A549 (cell line): Measurements from ENCODE around the gene SLC15A5. TPM values are rescaled to one million over a fixed set of nuclear protein-coding genes. Genes with fewer than 3 reads are reported as not detected.

ENCODE experiments used
- ATAC-seq, 2 experiments: fragments of 200-7000 bp in 1 of 2; fragments of >200 bp in 1 of 2; cut with Nextera tagmentation in 1 of 2; cut with Tn5 transposase in 1 of 2; 3 replicates each; pipeline versions ENCODE4 v1.8.0 to v1.9.1; 2018 to 2020; ENCODE audit warnings: mild to moderate bottlenecking in 1 of 2, moderate library complexity in 1 of 2
- CTCF ChIA-PET: fragments of 300-600 bp; sonication (Branson Sonifier 250); formaldehyde crosslinking; extraction: SDS; loops from one replicate; lab custom pipeline; 2021; ENCODE audit warnings: antibody characterized with exemption, inconsistent platforms; lab: Yijun Ruan, JAX
- POLR2A ChIA-PET: fragments of 350-600 bp; formaldehyde crosslinking; extraction: SDS; loops from one replicate; lab custom pipeline; 2021; ENCODE audit warnings: antibody characterized with exemption, inconsistent platforms; lab: Yijun Ruan, JAX
- DNase-seq, 2 experiments: peaks; one replicate each; pipeline versions ENCODE4 v3.0.0 to v3.0.0-alpha.2; 2011 to 2016; ENCODE audit warnings: low read depth in 1 of 2, low spot score in 1 of 2
- FAIRE-seq: peaks from 2 replicates; lab custom pipeline; 2011; peaks lifted over from hg19 to GRCh38; lab: Jason Lieb, UNC
- H3K27ac ChIP-seq, 2 experiments: fragments of >200 bp; sonication (Bioruptor Twin); formaldehyde crosslinking; 3 replicates each; pipeline ENCODE4 v1.5.1; 2016 to 2017
- H3K4me1 ChIP-seq: fragments of >200 bp; sonication (Bioruptor Twin); formaldehyde crosslinking; 3 replicates; pipeline ENCODE4 v1.6.1; 2016
- H3K4me2 ChIP-seq: fragments of >200 bp; sonication (Bioruptor Twin); formaldehyde crosslinking; 3 replicates; pipeline ENCODE4 v1.6.1; 2016
- H3K4me3 ChIP-seq: fragments of >200 bp; sonication (Bioruptor Twin); formaldehyde crosslinking; 3 replicates; pipeline ENCODE4 v1.5.1; 2016
- H3K9me3 ChIP-seq: fragments of >200 bp; sonication (Bioruptor Twin); formaldehyde crosslinking; 3 replicates; pipeline ENCODE4 v1.6.1; 2016
- BCL3 ChIP-seq: fragments of >200 bp; sonication (Bioruptor Twin); formaldehyde crosslinking; IDR thresholded peaks from 3 replicates; pipeline ENCODE4 v1.6.1; 2016
- CBX8 ChIP-seq: fragments of 200-600 bp; sonication (generic); IDR thresholded peaks from 2 replicates; pipeline ENCODE4 v1.6.1; 2016
- CHD4 ChIP-seq: fragments of 200-600 bp; sonication (generic); IDR thresholded peaks from 2 replicates; pipeline ENCODE4 v1.6.1; 2016; ENCODE audit warnings: antibody characterized with exemption, mild to moderate bottlenecking, borderline replicate concordance
- CTCF ChIP-seq: fragments of >200 bp; sonication (Bioruptor Twin); formaldehyde crosslinking; IDR thresholded peaks from 3 replicates; pipeline ENCODE4 v1.5.1; 2016
- EHMT2 ChIP-seq: fragments of 200-600 bp; sonication (generic); IDR thresholded peaks from 2 replicates; pipeline ENCODE4 v1.6.1; 2016; ENCODE audit warnings: antibody characterized with exemption, low read depth, mild to moderate bottlenecking, moderate library complexity
- EP300 ChIP-seq, 2 experiments: fragments of >200 bp; sonication (Bioruptor Twin); formaldehyde crosslinking; IDR thresholded peaks; 2 replicates in 1 of 2; 3 replicates in 1 of 2; pipeline ENCODE4 v1.6.1; 2016 to 2017
- ESRRA ChIP-seq: fragments of 150-350 bp; IDR thresholded peaks from 2 replicates; pipeline ENCODE4 v1.6.1; 2014; ENCODE audit warnings: mild to moderate bottlenecking, low read length, borderline replicate concordance
- FOSL2 ChIP-seq, 2 experiments: fragments of 450-650 bp in 1 of 2; fragments of >200 bp in 1 of 2; sonication (Bioruptor Twin) in 1 of 2; formaldehyde crosslinking; IDR thresholded peaks; 2 replicates each; pipeline versions ENCODE4 v1.5.0 to v1.6.1; 2016 to 2020; ENCODE audit warnings: mild to moderate bottlenecking in 1 of 2, moderate library complexity in 1 of 2
- FOXS1 ChIP-seq: fragments of 250-450 bp; sonication (Bioruptor Pico); IDR thresholded peaks from 2 replicates; pipeline ENCODE4 v1.5.0; 2020; ENCODE audit warnings: mild to moderate bottlenecking, moderate library complexity
- HES2 ChIP-seq: fragments of >200 bp; sonication (Bioruptor Twin); formaldehyde crosslinking; IDR thresholded peaks from 2 replicates; pipeline ENCODE4 v1.6.1; 2016
- HEYL ChIP-seq: fragments of 250-450 bp; sonication (Bioruptor Pico); IDR thresholded peaks from 2 replicates; pipeline ENCODE4 v1.8.0; 2021; ENCODE audit warnings: mild to moderate bottlenecking, moderate library complexity
- HOXB13 ChIP-seq: fragments of 250-450 bp; sonication (Bioruptor Pico); IDR thresholded peaks from 2 replicates; pipeline ENCODE4 v1.5.0; 2020; ENCODE audit warnings: low read depth, mild to moderate bottlenecking, moderate library complexity
- HOXB5 ChIP-seq: fragments of 250-450 bp; sonication (Bioruptor Pico); IDR thresholded peaks from 2 replicates; pipeline ENCODE4 v1.5.0; 2020; ENCODE audit warnings: mild to moderate bottlenecking, moderate library complexity
- KDM1A ChIP-seq: fragments of 200-600 bp; sonication (generic); IDR thresholded peaks from 2 replicates; pipeline ENCODE4 v1.6.1; 2016; ENCODE audit warnings: low read depth, mild to moderate bottlenecking
- KDM5A ChIP-seq: fragments of 200-600 bp; sonication (generic); IDR thresholded peaks from 2 replicates; pipeline ENCODE4 v1.6.1; 2016; ENCODE audit warnings: antibody characterized with exemption, mild to moderate bottlenecking
- MAFK ChIP-seq: fragments of 450-650 bp; IDR thresholded peaks from 2 replicates; pipeline ENCODE4 v1.6.1; 2014; ENCODE audit not compliant: partially characterized antibody
- MAX ChIP-seq: IDR thresholded peaks from 2 replicates; pipeline ENCODE4 v1.6.1; 2012
- MYC ChIP-seq: IDR thresholded peaks from 2 replicates; pipeline ENCODE4 v1.6.1; 2012; ENCODE audit warnings: mild to moderate bottlenecking, inconsistent platforms, low read length, improper control_type of control experiment, borderline replicate concordance
- NFE2L2 ChIP-seq: fragments of 150-350 bp; conservative IDR thresholded peaks from 2 replicates; pipeline ENCODE4 v1.6.1; 2014; ENCODE audit warnings: low read length
- PBX3 ChIP-seq: IDR thresholded peaks from 2 replicates; pipeline ENCODE4 v1.6.1; 2012
- POLR2A ChIP-seq: IDR thresholded peaks from 2 replicates; pipeline ENCODE4 v1.6.1; 2012; ENCODE audit warnings: mild to moderate bottlenecking, low read length
- RAD21 ChIP-seq, 2 experiments: fragments of >200 bp in 1 of 2; sonication (Bioruptor Twin) in 1 of 2; formaldehyde crosslinking in 1 of 2; IDR thresholded peaks in 1 of 2; conservative IDR thresholded peaks in 1 of 2; 2 replicates in 1 of 2; 3 replicates in 1 of 2; pipeline ENCODE4 v1.6.1; 2012 to 2018; ENCODE audit warnings: inconsistent platforms in 1 of 2
- RARB ChIP-seq: fragments of 250-450 bp; sonication (Bioruptor Pico); IDR thresholded peaks from 2 replicates; pipeline ENCODE4 v1.8.0; 2021; ENCODE audit warnings: mild to moderate bottlenecking, moderate library complexity
- RCOR1 ChIP-seq: fragments of 150-350 bp; IDR thresholded peaks from 2 replicates; pipeline ENCODE4 v1.6.1; 2014; ENCODE audit warnings: antibody characterized with exemption, low read length, low read depth
- SREBF2 ChIP-seq: fragments of 450-650 bp; IDR thresholded peaks from 2 replicates; pipeline ENCODE4 v1.6.1; 2014; ENCODE audit warnings: mild to moderate bottlenecking, moderate library complexity
- TP53 ChIP-seq: fragments of 250-450 bp; sonication (Bioruptor Pico); IDR thresholded peaks from 2 replicates; pipeline ENCODE4 v1.5.0; 2021; ENCODE audit warnings: mild to moderate bottlenecking, moderate library complexity
- ZNF302 ChIP-seq: fragments of 250-450 bp; sonication (Bioruptor Pico); IDR thresholded peaks from 2 replicates; pipeline ENCODE4 v1.9.0; 2021; ENCODE audit warnings: inconsistent platforms, mild to moderate bottlenecking, moderate library complexity
- ZSCAN20 ChIP-seq: fragments of 250-450 bp; sonication (Bioruptor Pico); IDR thresholded peaks from 2 replicates; pipeline ENCODE4 v1.8.0; 2022; ENCODE audit warnings: mild to moderate bottlenecking, moderate library complexity
- WGBS: methylation state at CpG from one replicate; pipeline ENCODE4 v1.1.6; 2017; ENCODE audit errors: missing lambda C conversion rate; 5-methylcytosine and 5-hydroxymethylcytosine counted together
- polyA minus RNA-seq: library from RNA; depleted of rRNA, polyadenylated mRNA; stranded (reverse); fragments of >200 nt; gene quantifications from 2 replicates; pipeline ENCODE4 v1.2.3, GENCODE V29; 2011; rRNA and poly(A)+ RNA removed
- polyA plus RNA-seq, 4 experiments: library from polyadenylated mRNA; depleted of rRNA in 3 of 4; stranded (reverse); fragments of >200 nt; fragmentation: RNase III in 1 of 4; extraction: RNeasy Plus Mini Kit Qiagen cat#74134 plus additional on column Dnase treatment in 1 of 4; gene quantifications; 2 replicates in 3 of 4; 3 replicates in 1 of 4; pipeline ENCODE4 v1.2.3, GENCODE V29; 2011 to 2017

Gene SLC15A5
- polyA plus RNA-seq (2011; rRNA removed) (not detected in 2 replicates), polyA plus RNA-seq (2017; fragmentation: RNase III; extraction: RNeasy Plus Mini Kit Qiagen cat#74134 plus additional on column Dnase treatment) (not detected in 3 replicates), polyA minus RNA-seq (not detected in 2 replicates)
- not detected in 2 replicates for polyA plus RNA-seq (2012; cell fraction: cytosol; rRNA removed)
- not detected in 2 replicates for polyA plus RNA-seq (2012; cell fraction: nucleus; rRNA removed)

GRCh38 chr12:16277585-16277984 lies at the start of gene SLC15A5:
Gene SLC15A5, minus strand, starts transcription at chr12:16277685. Its CDS starts 0 bp downstream, at chr12:16277685.
- Histone ChIP-seq H3K4me1 (no peaks in the 10 kb centered on the region), H3K4me2 (no peak within 1 kb of the TSS), H3K27ac (no peak within 1 kb of the TSS), H3K9me3 (no peaks in the 10 kb centered on the region), H3K4me3 (no peak within 1 kb of the TSS)
- ChIA-PET CTCF (no interaction called here), POLR2A (no interaction called here)
- TF ChIP-seq RCOR1 (no peak), HES2 (no peak), EP300 (IDR thresholded peaks at IDR 0.05) (no peak), KDM1A (no peak), MYC (no peak), TP53 (CRISPR knock-in tag) (no peak), KDM5A (no peak), POLR2A (no peak), ZNF302 (no peak), RARB (CRISPR knock-in tag) (no peak), BCL3 (no peak), CBX8 (no peak), NFE2L2 (no peak), FOXS1 (CRISPR knock-in tag) (no peak), ZSCAN20 (CRISPR knock-in tag) (no peak), CTCF (no peak)
- FAIRE-seq: no peak
- WGBS: 53% methylated on average over 5 of the region's 5 CpGs
- ATAC-seq: no peak
- DNase-seq: no peak

GRCh38 chr12:16325426-16325825 lies 47.9 kb upstream of the SLC15A5 start:
- no peak for FAIRE-seq
- Histone ChIP-seq H3K4me3 (no peak overlapping the region), H3K27ac (no peak overlapping the region), H3K4me1 (no peaks in the 10 kb centered on the region; the same call in 2 of the 3 replicates), H3K4me2 (no peak overlapping the region), H3K9me3 (0 out of 3 replicates have a peak, but pooled peaks cover 3% of the 10 kb centered on the region)
- POLR2A ChIA-PET: no interaction called here
- 26% methylated on average over 3 of the region's 3 CpGs for WGBS
- TF ChIP-seq RAD21 (conservative IDR thresholded peaks at IDR 0.05 in 1 of 2, IDR thresholded peaks at IDR 0.05 in 1 of 2): no peak
- no peak for TF ChIP-seq ESRRA
- TF ChIP-seq FOSL2 (IDR thresholded peaks at IDR 0.05): no peak
- no peak for TF ChIP-seq FOSL2 (CRISPR knock-in tag; IDR thresholded peaks at IDR 0.05)
- TF ChIP-seq MAX: no peak
- CTCF ChIA-PET: no interaction called here
- DNase-seq: no peak
- ATAC-seq: no peak

GRCh38 chr12:16324772-16325171 lies 47.3 kb upstream of the SLC15A5 start:
- 75% methylated on average over 3 of the region's 3 CpGs for WGBS
- H3K4me1 ChIP-seq: no peaks in the 10 kb centered on the region; the same call in 2 of the 3 replicates
- ChIA-PET POLR2A (no interaction called here), CTCF (no interaction called here)
- H3K27ac ChIP-seq: no peak overlapping the region
- no peak overlapping the region for H3K4me3 ChIP-seq
- ATAC-seq (no peak), DNase-seq (no peak), FAIRE-seq (no peak)
- 0 out of 3 replicates have a peak, but pooled peaks cover 3% of the 10 kb centered on the region for H3K9me3 ChIP-seq
- no peak overlapping the region for H3K4me2 ChIP-seq
- TF ChIP-seq CHD4: no peak
- no peak for TF ChIP-seq ESRRA
- TF ChIP-seq CTCF: no peak
- TF ChIP-seq MAX: no peak
- no peak for TF ChIP-seq PBX3
- TF ChIP-seq HEYL (CRISPR knock-in tag): no peak
- no peak for TF ChIP-seq TP53 (CRISPR knock-in tag)
- no peak for TF ChIP-seq MAFK
- no peak for TF ChIP-seq SREBF2
- no peak for TF ChIP-seq HOXB5
- no peak for TF ChIP-seq RCOR1
- no peak for TF ChIP-seq EHMT2
- no peak for TF ChIP-seq HOXB13
